NCI-H2171 treated with DMSO at 0.1 percent for 48 hours (cell line): Measurements from ENCODE around the gene RTF1.

Experiments used
- DNase-seq: peaks from one replicate; lab custom pipeline; 2025; lab: John Stamatoyannopoulos, UW

The RTF1 gene

DNA sequence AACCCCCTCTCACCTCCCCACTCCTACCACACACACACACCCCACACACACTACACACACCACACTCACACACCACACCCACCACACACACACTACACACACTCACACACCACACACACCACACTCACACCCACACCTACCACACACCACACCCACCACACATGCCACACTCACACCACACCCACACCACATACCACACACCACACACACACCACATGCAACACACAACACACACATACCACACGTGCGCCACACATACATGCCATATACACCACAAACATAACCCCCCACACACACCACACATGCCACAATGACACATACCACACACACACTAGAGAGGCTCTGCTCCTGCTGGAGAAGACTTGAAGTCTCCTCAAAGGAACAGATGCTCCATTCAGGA lies 70.9 kb downstream of the RTF1 start:
- DNase-seq: no peak

GRCh38 chr15:41489641-41490040 lies 72.7 kb downstream of the RTF1 start:
- no peak for DNase-seq

DNA sequence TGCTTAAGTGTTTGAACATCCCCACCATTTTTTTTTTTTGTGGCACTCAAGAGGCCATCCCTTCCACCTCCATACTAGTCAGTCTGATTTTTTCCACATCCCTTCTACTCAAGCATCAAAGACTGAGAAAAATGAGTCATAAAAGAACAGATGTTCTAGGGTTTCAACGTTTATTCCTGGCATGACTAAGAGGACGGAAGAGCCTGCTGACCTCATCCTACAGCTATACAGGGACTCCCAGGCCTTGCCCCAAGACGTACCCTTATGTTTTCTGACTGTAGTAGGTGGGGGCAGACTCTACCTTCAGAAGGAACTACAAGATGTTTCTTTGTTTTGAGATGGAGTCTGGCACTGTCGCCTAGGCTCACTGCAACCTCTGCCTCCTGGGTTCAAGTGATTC lies 73.5 kb downstream of the RTF1 start:
- DNase-seq: peak; percentile 25

- DNase-seq: no peak
Observed at GRCh38 chr15:41491889-41492288, 75.0 kb downstream of the RTF1 start.

DNA sequence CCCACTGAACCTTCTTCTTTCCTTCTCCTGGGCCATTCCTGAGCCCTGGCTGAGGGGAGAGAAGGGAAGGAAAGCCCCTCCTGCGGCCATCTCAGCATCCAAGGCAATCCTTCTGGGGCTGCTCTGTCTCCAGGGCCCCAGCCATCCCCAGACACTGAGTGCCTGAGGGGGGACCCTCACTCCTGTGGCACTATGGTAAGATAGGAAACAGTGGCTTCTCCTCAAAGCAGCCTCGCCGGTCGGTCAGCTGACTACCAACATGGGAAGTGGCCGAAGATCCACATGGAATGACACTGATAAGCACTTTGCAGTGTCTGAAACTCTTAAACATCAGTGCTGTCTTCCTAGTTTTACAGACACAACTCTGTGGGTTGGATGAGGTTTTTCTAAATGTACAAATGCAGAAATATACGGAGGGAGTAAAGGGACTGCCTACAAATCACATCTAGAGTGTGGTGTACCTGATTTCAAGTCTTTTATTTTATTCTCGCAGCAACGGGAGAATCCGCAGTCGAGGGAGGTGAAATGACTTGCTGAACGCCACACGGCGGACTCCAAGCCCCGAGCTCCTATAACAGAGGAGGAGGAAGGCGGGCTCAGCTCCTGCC lies 75.8 kb downstream of the RTF1 start:
- no peak for DNase-seq

DNA sequence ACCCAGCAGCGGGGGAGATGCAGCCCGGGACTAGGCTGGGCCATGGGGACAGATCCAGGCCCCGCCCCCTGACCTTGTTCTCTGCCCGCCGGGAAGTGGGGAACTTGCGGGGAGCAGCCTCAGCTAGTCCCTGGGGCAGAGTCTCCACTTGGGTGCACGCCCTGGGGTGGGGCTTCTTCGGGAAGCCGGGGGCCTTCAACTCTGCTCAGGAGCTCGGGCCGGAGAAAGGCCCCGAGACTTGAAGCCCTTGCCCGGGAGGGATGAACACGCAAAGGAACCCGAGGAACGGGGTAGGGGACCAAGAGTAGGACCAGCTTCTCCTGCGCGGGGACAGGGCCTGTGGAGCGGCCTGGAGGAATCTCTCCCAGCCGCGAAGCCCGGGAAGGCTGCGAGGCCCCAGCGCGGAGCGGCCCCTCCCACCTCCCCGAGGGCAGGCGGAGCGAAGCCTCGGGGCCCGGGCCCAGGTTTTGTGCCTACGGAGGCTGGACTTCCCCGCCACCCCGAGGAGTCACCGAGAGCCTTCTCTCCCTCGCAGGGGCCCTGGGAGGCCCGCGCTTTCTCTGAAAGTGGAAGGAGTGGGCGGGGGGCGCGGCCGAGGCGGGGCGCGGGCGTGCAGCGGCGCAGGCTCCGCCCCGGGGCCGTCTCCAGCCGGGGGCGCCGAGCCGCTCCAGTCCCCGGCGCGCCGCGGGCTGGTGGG lies 76.5 kb downstream of the RTF1 start, which contains the start of gene ITPKA:
TSS of gene ITPKA (plus strand) at position 670 of the 697 bp plus-strand sequence. CDS start 54 bp downstream, outside the sequence.
- DNase-seq: peak; percentile 86

- no peak for DNase-seq
Observed at GRCh38 chr15:41493902-41494189, 77.0 kb downstream of the RTF1 start.

- peak; percentile 46 for DNase-seq
Observed at GRCh38 chr15:41494190-41494921, 77.5 kb downstream of the RTF1 start.

DNA sequence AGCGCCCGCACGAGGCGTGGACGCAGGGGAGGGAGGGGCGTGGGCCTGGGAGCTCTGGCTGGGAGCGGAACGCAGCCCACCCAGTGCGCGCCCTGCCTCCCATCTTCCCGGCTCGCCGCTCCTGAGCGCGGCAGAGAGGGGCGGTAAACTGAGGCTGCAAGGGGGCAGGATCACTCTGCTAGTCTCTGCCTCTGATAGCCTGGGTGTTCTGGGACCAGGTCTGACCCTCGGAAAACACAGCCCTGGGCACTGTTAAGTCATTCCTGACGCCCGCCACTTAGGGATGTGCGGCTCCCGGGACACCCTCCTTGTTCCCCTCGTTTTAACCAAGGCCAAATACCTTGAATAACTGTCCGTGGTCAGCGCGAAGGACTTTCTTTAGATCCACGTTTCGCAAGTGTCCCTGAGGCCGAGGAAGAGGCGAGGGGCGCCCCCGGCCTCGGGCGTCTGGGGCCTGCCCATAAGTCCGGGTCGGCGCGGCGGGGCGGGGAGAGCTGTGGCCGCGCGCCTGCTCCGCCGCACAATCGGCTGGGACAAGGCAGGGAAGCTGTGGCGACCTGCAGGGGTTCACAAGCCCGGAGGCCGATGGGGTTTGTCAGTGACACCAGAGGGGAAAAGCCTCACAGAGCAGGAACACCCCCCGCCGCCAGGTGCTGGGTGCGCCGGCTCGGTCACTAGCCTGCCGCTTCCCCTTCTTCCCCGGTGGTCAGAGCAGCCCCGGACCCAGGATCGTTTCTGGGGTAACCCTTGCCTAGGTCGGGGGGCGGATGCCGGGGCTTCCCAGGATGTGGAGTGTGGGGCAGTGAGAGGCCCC lies 78.2 kb downstream of the RTF1 start:
- DNase-seq: no peak

DNA sequence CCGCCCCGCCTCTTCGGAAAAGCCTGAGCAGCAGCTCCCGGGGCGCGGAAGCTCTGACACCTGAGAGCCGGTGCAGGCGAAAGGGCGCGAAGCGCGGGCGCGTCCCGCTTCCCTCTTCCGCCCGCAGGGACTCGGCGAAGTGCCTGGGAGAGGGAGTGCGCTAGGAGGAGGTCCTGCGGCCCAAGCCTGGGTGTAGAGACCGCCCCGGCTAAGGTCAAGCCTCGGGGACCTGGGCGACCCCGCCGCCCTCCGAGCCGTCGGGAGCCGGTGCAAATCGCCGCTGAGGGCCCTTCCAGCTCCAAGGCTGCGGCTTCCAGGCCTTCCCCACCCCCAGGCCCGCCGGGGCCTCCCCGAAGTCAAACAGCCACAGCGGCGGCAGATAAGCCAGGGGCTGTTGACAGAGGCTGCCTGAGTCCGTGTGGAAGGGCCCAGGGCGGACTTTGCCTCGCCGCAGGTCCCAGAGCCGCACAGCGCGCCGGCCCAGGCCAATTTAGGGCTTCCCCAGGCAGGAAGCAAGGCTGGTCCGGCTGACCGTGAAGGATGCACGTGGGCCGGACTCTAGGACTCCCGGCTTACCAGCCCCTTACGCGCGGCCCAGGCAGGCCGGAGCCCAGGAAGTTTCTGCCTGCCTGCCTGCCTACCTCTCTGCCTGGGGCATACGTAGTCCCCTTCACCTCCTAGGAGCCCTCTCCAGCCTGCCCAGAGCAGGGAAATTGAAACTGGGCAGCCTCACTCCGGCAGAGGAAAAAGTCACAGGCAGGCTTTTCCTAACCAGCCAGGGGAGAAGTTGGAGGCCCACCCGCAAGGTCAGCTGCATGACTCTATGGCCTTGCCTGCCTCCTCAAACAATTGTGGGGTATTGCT lies 79.1 kb downstream of the RTF1 start:
- DNase-seq: no peak

GRCh38 chr15:41498657-41499056 lies 81.8 kb downstream of the RTF1 start:
- DNase-seq: no peak

GRCh38 chr15:41499109-41499851 lies 82.4 kb downstream of the RTF1 start:
- DNase-seq: peak; percentile 99

DNA sequence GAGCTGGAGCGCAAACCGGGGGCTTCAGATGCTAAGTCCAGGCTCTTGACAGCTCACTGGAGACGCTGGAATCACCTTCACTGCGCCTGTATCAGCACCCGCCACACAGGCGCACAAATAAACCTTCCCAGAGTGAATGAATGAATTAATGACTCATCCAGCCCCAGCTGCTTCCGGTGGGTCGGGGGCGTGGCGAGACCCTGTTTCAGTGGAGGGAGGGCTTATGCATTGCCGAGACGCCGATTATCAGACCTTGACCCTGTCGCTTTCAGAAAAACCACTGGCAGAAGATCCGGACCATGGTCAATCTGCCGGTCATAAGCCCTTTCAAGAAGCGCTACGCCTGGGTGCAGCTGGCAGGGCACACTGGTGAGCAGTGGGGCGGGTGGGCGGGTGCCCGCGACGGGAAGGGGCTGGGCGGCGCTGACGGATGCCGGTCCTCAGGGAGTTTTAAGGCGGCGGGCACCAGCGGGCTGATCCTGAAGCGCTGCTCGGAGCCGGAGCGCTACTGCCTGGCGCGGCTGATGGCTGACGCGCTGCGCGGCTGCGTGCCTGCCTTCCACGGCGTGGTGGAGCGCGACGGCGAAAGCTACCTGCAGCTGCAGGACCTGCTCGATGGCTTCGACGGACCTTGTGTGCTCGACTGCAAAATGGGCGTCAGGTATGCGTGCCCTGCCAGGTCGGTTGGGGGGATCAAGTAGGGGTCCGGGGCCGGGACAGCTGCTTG lies 84.5 kb downstream of the RTF1 start:
- DNase-seq: no peak

DNA sequence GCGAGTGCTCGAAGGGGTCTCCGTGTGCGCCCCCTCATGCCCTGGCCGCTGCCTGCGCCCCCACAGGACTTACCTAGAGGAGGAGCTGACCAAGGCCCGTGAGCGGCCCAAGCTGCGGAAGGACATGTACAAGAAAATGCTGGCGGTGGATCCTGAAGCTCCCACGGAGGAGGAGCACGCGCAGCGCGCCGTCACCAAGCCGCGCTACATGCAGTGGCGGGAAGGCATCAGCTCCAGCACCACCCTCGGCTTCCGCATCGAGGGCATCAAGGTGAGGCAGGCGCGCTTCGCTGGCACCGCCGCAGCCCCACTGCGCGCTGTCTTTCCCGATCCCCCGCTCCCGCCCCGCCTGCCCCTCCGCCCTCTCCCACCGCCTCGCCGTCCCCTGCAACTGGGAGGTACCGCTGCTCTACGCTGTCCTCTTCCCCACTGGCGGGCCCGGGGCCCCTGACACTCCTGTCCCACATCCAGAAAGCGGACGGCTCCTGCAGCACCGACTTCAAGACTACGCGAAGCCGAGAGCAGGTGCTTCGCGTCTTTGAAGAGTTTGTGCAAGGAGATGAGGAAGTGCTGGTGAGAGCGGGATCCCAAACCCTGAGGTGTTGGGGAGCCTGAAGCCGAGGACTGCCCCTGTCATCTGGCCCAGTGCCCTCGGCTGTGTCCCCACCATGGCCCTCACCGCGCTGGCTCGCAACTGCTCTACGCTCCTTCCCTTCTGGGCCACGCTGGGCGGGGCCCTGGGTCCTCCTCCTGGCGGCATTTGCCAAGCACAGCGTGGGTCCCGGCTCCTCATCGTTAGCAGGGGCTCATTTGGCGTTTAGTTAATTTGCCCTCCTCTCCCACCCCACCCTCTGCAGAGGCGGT lies 85.3 kb downstream of the RTF1 start:
- no peak for DNase-seq

- DNase-seq: no peak
Observed at GRCh38 chr15:41502795-41503668, 86.1 kb downstream of the RTF1 start.

DNA sequence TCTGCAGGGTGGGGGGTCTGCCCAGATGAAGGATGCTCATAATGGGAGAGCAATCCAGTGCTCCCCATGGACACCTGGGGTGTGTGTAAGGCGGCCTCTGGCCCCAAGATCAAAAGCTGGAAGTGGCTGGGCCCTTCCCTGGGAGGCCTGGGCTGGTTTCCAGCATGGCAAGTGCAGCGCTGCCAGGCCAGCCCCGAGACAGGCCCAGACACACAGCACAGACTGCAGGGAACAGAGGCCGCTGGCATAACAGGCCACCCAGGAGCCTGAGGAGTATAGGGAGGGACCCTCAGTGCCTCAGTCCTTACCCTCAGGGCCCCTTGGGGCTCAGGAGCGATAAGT lies 86.7 kb downstream of the RTF1 start:
- no peak for DNase-seq

- DNase-seq: no peak
Observed at GRCh38 chr15:41504751-41505492, 88.0 kb downstream of the RTF1 start.

- DNase-seq: no peak
Observed at GRCh38 chr15:41505776-41506175, 88.9 kb downstream of the RTF1 start.
